ENCODE data around the gene SMAD6.

The SMAD6 gene

DNA sequence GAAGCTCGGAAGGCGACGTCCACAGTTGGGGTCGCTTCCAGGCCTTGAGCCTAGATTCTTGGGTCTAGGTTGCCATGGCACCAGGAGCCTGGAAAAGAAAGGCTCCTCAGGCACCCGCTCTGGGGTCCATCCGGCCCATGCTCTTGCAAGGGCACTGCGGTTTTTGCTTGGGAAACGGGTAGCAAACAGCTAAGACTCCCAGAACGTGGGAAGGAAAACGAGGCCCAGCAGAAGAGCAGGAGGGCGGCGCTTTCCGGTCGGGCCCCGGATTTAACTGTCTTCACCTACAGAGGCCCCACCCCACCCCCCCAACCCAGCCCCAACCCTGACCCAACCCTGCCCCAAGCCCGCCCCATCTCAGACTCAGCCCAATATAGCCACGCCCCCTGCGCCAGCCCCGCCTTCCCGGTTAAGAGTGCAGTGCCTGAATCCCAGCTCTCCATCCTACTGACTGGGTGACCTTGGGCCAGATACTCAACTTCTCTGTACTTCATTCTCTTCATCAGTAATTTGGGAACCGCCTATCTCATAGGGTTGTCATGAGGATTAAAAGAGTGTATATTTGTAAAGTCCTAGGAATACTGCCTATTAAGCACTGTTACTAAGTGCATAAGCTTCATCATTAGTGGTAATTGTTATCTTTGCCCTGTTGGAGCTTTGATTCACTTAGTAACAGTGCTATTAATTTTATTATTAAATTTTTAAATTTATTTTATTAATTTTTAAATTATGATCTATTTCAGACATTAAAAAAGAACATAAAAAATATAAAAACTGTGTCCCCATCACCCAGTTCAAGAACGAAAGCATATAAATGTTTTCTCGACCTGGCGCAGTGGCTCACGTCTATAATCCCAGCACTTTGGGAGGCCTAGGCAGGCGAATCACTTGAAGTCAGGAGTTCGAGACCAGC, 28.4 kb upstream of the SMAD6 start:
- peak; percentile 43 for DNase-seq (ENCODE audit: low spot score)
- TF ChIP-seq, protein P1, sequence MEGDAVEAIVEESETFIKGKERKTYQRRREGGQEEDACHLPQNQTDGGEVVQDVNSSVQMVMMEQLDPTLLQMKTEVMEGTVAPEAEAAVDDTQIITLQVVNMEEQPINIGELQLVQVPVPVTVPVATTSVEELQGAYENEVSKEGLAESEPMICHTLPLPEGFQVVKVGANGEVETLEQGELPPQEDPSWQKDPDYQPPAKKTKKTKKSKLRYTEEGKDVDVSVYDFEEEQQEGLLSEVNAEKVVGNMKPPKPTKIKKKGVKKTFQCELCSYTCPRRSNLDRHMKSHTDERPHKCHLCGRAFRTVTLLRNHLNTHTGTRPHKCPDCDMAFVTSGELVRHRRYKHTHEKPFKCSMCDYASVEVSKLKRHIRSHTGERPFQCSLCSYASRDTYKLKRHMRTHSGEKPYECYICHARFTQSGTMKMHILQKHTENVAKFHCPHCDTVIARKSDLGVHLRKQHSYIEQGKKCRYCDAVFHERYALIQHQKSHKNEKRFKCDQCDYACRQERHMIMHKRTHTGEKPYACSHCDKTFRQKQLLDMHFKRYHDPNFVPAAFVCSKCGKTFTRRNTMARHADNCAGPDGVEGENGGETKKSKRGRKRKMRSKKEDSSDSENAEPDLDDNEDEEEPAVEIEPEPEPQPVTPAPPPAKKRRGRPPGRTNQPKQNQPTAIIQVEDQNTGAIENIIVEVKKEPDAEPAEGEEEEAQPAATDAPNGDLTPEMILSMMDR (IDR thresholded peaks at IDR 0.05; ENCODE audit: borderline replicate concordance, control extremely low read depth, extremely low read depth, insufficient read depth, missing control alignments) = no peak
- in situ Hi-C loops (cut with MboI; ENCODE audit: low sequenced_read_pairs, unreplicated experiment) = no loop called here

DNA sequence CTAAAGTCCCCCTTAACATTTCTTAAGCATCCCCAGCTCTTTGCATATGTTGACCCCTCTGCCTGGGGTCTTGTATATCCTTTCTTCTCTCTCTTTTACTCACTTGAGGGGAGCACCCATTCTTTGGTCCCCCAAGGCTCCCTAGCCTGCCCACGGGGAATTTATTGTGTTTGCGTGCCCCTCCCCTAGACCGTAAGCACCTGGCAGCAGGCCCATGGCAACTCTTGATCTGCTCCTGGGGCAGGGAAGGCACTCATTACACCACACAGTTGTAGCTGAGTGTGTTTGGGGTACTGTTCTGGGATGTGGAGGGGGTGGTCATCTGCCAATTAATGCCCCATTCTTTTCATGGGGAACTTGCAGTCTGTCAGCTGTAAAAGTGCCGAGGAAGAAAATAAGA, 27.3 kb upstream of the SMAD6 start:
- in situ Hi-C loops (cut with MboI; ENCODE audit: low sequenced_read_pairs, unreplicated experiment) = no loop called here
- TF ChIP-seq, protein P1 (IDR thresholded peaks at IDR 0.05; ENCODE audit: borderline replicate concordance, control extremely low read depth, extremely low read depth, insufficient read depth, missing control alignments) = no peak
- no peak for DNase-seq (ENCODE audit: low spot score)

DNA sequence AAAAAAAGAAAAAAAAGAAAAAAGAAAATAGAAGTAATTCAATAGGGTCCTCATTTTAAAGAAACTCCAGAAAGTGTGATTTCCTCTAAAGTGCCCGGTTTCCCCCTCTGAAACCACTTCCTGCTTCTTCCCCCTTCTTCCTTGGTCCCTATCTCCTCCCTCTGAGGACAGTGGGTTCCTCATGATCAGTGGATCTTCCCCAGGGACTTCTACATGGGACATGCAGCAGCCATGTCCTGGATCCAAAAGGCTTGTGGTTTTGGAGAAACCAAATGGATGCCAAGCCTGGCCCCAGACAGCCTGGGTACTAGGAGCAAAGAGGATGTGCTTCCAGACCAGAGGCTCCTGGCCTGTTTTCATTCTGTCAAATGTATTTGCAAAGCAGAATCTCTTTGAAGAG, 26.6 kb upstream of the SMAD6 start:
- DNase-seq (ENCODE audit: low spot score) = no peak
- in situ Hi-C loops (cut with MboI; ENCODE audit: low sequenced_read_pairs, unreplicated experiment) = no loop called here
- TF ChIP-seq, protein P1 (IDR thresholded peaks at IDR 0.05; ENCODE audit: borderline replicate concordance, control extremely low read depth, extremely low read depth, insufficient read depth, missing control alignments) = no peak

DNA sequence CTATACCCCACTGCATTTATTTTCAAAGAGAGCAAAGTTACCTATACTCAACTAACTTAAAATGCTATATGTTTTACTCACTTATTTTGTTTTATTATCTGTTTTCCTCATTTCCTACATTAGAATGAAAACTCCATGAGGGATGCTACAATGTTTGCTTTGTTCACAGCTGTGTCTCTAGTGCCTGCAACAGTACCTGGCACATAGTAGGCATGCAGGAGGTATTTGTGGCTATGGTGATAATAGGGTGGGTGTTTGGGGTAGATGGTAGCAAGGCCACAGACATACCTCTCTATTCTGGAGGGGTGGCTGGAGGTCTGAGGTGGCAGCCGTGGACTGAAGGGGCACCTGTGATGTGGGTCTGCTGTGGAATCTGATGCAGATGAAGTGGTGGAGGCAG, 24.7 kb upstream of the SMAD6 start:
- no peak for DNase-seq (ENCODE audit: low spot score)
- TF ChIP-seq, protein P1 (IDR thresholded peaks at IDR 0.05; ENCODE audit: borderline replicate concordance, control extremely low read depth, extremely low read depth, insufficient read depth, missing control alignments) = no peak
- in situ Hi-C loops (cut with MboI; ENCODE audit: low sequenced_read_pairs, unreplicated experiment) = no loop called here

DNA sequence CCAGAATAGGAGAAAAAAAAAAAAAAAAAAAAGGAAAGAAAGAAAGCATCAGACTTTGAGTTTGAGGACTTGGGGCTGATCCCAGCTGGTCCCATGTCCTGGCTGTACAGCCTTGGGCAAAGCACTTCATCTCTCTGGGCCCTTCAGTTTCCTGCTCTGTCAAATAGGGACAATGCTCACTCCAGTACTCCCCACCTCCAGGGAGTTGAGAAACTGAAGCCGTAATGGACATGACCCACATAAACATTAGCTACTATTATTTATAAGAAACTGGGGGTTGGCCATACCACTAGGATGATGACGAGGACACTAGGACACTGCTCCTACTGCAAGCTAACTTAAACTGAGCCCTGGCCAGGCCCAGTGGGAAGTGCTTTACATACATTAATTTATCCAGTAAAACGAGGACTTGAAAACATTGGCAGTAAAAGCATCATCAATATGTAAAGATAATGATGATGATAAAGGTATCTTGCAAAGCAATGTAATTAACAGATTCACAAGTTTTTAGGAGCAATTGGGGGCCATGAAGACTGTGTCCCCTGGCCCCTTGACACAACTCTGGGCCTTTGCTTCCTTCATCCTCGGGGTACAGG, 22.9 kb upstream of the SMAD6 start:
- in situ Hi-C loops (cut with MboI; ENCODE audit: low sequenced_read_pairs, unreplicated experiment) = no loop called here
- DNase-seq (ENCODE audit: low spot score) = no peak
- TF ChIP-seq, protein P1 (IDR thresholded peaks at IDR 0.05; ENCODE audit: borderline replicate concordance, control extremely low read depth, extremely low read depth, insufficient read depth, missing control alignments) = no peak

DNA sequence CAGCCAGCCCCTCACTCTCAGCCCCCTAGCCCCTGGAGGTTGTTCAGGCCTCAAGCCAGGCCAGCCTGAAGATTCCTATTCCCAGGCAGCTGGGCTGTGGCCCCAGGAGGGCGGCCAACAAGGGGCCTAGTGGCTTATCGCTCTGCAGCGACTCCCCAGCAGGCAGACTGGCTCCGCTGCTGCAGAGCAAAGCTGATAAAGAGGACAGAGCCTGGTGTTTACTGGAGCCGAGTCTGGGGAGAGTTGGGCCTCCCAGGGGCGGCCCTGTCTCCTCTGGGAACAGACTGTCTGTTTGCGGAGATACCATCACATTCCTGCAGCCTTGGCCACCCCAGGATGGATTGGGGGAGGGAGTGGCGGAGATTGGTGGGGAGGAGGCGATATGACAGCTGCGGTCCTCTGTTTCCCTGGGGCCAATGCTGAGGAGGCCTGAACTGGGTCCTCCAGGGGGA, 22.4 kb upstream of the SMAD6 start:
- TF ChIP-seq, protein P1 (IDR thresholded peaks at IDR 0.05; ENCODE audit: borderline replicate concordance, control extremely low read depth, extremely low read depth, insufficient read depth, missing control alignments) = no peak
- in situ Hi-C loops (cut with MboI; ENCODE audit: low sequenced_read_pairs, unreplicated experiment) = no loop called here
- no peak for DNase-seq (ENCODE audit: low spot score)
